ENCODE measurements around the gene TMEM98.
"Not testable (repeated sequence)": the region's sequence is repeated elsewhere in the genome, so short reads cannot be mapped to it uniquely, and the experiment has no call there.

TMEM98 gene

DNA sequence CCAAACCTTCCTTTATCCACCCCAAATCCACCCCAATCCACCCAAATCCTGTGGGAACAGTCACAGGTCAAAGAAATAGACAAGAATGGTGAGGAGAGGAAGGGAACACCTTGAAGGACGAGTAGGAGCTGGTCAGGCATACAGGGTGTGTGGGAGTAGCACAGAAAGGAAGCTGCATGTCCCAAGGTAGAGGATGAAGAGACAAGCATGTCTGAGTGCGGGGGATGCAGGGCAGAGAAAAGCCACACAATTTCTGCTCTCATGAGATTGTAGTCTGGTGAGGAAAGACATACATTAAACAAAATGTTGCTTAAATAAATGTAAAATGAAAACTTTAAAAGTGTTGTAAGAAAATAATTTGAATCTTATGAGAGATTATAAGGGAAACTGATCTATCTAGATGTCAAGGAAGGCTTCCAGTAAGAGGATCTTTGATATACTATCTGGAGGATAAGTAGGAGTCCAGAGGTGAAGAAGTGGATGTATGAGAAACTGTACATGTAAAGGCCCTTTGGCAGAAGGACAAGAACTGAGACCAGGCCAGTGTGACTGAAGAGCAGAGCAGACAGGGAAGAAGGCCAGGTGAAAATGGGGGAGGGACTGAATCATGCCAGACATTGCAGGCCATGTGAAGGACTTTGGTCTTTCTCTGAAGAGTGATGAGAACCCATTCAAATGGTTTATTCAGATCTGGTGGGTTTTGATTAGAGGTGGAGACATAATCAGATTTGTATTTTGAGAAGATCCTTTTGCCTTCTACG is 18.6 kb downstream of the TMEM98 start:
- peaks cover 3% of the 10 kb centered on the region for H3K27me3 Mint-ChIP-seq
- H3K36me3 Mint-ChIP-seq: no peaks in the 10 kb centered on the region
- no peaks in the 10 kb centered on the region for H3K4me1 Mint-ChIP-seq
- H3K9me3 Mint-ChIP-seq: no peaks in the 10 kb centered on the region
- H3K27ac Mint-ChIP-seq: no peak overlapping the region
- H3K4me3 Mint-ChIP-seq: no peak overlapping the region
- no peak for ATAC-seq

DNA sequence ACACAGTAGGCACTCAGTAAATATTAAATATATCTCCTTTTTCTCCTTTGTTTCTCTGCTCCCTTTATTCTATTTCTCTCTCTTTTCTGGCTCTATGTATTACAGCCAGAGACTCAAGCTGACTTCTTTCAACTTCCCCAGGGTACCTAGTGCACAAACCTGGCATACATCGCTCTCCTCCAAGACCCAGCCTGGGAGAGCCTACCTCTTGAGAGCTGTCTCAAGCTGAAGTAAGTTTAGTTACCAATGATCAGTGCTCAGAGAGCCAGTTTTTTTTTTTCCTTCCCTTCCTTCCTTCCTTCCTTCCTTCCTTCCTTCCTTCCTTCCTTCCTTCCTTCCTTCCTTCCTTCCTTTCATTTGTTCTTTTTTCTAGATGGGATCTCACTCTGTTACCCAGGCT is 19.8 kb downstream of the TMEM98 start:
- H3K36me3 Mint-ChIP-seq: no peaks in the 10 kb centered on the region
- no peak overlapping the region for H3K27ac Mint-ChIP-seq
- ATAC-seq: no peak
- H3K4me3 Mint-ChIP-seq: no peak overlapping the region
- no peaks in the 10 kb centered on the region for H3K4me1 Mint-ChIP-seq
- H3K9me3 Mint-ChIP-seq: no peaks in the 10 kb centered on the region
- H3K27me3 Mint-ChIP-seq: peaks cover 12% of the 10 kb centered on the region

DNA sequence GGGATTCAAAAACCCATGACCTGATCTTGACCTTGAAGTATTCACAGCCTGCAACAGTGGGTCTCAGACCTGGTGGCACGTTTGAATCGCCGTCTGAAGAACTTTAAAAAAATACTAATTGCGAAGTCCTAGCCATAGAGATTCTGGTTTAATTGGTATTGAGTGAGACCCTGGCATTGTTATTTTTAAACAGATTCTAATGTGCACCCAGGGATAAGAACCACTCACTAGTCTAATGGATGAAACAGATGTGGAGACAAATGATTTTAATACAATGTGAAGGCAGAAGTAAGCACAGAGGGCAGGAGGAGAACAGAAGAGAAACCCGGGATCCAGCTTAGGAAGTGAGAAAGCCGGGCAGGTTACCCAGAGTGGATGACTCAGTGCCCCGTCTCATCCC is 21.2 kb downstream of the TMEM98 start:
- Mint-ChIP-seq H3K36me3 (no peaks in the 10 kb centered on the region), H3K4me3 (no peak overlapping the region), H3K9me3 (no peaks in the 10 kb centered on the region), H3K4me1 (no peaks in the 10 kb centered on the region), H3K27me3 (peaks cover 12% of the 10 kb centered on the region), H3K27ac (no peak overlapping the region)
- ATAC-seq: no peak

DNA sequence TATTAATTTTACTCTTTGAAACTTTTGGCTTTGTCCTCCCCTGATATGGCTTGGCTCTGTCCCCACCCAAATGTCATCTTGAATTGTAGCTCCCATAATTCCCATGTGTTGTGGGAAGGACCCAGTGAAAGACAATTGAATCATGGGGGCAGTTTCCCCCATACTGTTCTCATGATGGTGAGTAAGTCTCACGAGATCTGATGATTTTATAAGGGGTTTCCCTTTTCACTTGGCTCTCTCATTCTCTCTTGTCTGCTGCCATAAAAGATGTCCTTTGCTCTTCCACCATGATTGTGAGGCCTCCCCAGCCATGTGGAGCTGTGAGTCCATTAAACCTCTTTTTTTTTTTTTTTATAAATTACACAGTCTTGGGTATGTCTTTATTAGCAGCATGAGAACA is 24.5 kb downstream of the TMEM98 start:
- not testable (repeated sequence) for ATAC-seq, H3K9me3 Mint-ChIP-seq, H3K4me1 Mint-ChIP-seq, H3K4me3 Mint-ChIP-seq, H3K27ac Mint-ChIP-seq, H3K36me3 Mint-ChIP-seq
- H3K27me3 Mint-ChIP-seq: peaks cover 12% of the 10 kb centered on the region

DNA sequence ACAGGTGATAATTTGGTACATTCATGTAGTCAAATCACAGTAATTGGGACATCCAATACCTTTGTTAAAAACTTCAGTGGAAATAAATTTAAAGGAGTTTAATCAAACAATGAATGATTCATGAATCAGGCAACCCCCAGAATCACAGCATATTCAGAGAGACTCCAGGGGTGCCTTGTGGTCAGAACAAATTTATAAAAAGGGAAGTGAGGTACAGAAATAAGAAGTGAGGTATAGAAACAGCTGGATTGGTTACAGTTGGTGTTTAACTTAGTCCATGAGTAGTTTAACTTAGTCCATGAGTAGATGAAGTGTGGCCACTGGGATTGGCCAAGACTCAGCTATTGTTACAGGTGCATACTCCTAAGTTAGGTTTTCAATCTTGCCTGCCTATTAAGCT is 25.1 kb downstream of the TMEM98 start:
- no peak for ATAC-seq
- Mint-ChIP-seq H3K9me3 (no peaks in the 10 kb centered on the region), H3K4me3 (no peak overlapping the region), H3K27ac (no peak overlapping the region), H3K27me3 (peaks cover 12% of the 10 kb centered on the region), H3K36me3 (no peaks in the 10 kb centered on the region), H3K4me1 (no peaks in the 10 kb centered on the region)

DNA sequence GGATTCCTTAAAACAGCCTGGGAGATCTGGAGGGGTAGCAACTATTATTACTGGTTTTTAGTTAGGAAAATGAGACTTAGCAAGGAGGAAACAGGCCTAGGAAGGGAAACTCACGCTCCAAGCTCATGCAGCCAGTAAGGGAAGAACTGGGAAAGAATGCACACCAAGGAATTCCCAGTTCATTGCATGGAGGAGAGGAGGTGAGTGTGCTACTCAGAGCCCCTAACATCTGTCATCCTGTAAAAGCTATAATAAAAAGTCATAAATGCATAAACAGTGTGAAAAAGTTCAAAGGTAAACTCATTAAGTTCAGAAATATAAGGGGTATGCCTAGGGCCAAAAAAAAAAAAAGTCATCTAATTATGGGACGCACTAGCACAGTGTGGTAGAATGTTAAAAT is 25.9 kb downstream of the TMEM98 start:
- Mint-ChIP-seq H3K36me3 (no peaks in the 10 kb centered on the region), H3K27ac (no peak overlapping the region), H3K4me1 (no peaks in the 10 kb centered on the region), H3K4me3 (no peak overlapping the region), H3K27me3 (peaks cover 16% of the 10 kb centered on the region), H3K9me3 (no peaks in the 10 kb centered on the region)
- no peak for ATAC-seq

DNA sequence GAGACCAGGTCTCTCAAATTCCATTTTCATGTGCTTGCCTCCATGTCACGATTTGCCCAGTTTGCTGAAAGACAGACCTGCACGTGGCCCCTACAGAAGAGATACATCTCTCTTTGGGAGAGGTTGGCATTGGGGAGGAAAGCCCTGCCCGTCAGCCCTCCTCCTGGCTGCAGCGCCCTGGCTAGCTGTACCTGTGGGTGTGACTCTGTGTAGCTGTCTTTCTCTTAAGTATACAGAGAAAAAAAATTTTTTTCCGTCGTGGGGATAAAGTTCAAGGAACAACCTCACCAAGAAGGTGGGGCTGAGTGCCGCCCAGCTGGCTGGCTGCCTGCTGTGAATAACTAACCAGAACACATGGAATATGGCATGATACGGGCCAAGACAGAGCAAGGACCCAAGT is 26.5 kb downstream of the TMEM98 start:
- no peak for ATAC-seq
- Mint-ChIP-seq H3K36me3 (no peaks in the 10 kb centered on the region), H3K4me3 (no peak overlapping the region), H3K9me3 (no peaks in the 10 kb centered on the region), H3K27ac (no peak overlapping the region), H3K27me3 (peaks cover 22% of the 10 kb centered on the region), H3K4me1 (no peaks in the 10 kb centered on the region)

DNA sequence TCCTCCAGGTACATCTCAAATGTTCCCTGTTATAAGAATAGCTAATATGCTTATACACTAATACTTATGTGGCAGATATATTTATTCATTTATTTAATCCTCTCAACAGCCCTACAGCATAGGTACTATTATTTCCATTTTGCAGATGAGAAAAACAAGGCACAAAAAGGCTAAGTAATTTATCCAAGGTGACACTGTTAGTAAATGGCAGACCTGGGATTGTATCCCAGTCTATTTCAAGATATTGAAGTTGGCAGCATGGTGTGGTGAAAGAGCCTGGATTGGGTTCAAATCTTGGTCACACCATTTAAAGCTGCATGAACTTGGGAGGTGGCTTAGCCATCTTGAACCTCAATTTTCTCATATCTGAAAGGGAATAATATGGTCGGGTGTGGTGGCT is 27.2 kb downstream of the TMEM98 start:
- no peak for ATAC-seq
- Mint-ChIP-seq H3K27me3 (peaks cover 29% of the 10 kb centered on the region), H3K27ac (no peak overlapping the region), H3K36me3 (no peaks in the 10 kb centered on the region), H3K9me3 (no peaks in the 10 kb centered on the region), H3K4me3 (no peak overlapping the region), H3K4me1 (no peaks in the 10 kb centered on the region)

DNA sequence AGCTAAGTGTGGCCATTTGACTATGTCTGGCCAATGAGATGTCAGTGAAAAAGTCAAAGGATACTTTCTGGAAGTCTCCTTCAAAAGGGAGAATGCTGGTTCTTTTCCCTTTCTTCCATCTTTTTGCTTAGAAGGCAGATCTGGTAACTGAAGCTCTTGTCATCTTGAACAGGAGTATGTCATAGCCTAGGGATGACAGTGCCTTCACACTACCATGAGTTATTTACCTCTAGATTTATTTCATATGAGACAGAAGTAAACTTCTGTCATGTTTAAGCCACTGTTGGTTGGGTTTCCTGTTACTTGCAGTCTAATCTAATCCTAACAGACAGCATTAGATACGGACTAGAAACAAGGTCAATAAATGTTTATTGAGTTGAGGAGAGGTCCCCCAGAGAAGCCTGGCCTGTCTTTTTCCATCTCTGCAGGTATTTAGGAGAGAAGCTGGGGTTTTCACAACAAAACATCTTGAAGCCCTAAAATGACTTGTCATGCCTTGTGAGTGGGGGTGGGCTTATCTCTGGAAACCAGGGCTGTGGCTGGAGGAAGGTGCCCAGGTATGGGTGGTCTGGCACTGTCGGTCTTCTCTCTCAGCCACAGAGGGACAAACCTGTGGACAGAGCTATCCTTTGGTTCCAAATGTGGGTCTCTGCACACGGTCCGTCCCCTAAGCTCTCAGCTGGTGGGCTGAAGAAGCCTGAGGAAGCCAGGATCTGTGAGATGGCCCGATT is 28.5 kb downstream of the TMEM98 start:
- Mint-ChIP-seq H3K9me3 (no peaks in the 10 kb centered on the region), H3K36me3 (no peaks in the 10 kb centered on the region), H3K4me1 (no peaks in the 10 kb centered on the region), H3K4me3 (no peak overlapping the region), H3K27ac (no peak overlapping the region), H3K27me3 (peaks cover 31% of the 10 kb centered on the region)
- ATAC-seq: no peak

DNA sequence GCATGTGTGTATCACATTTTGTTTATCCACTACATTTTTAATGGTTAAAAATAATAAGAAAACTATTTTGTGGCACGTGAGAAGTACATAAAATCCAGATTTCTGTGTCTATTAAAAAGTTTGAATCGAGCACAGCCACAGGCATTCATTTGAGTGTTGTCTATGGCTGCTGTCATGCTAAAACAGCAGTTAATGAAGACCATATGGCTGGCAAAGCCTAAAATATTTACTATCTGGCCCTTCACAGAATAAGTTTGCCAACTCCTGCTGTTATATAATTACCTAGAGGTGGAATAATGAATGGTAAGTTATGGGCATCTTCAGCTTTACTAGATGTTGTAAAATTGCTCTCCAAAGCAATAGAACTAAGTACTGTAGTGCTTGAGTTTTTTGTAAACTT is 30.5 kb downstream of the TMEM98 start:
- H3K36me3 Mint-ChIP-seq: no peaks in the 10 kb centered on the region
- H3K4me1 Mint-ChIP-seq: no peaks in the 10 kb centered on the region
- H3K27me3 Mint-ChIP-seq: peaks cover 35% of the 10 kb centered on the region
- H3K9me3 Mint-ChIP-seq: no peaks in the 10 kb centered on the region
- no peak overlapping the region for H3K27ac Mint-ChIP-seq
- H3K4me3 Mint-ChIP-seq: no peak overlapping the region
- ATAC-seq: no peak

DNA sequence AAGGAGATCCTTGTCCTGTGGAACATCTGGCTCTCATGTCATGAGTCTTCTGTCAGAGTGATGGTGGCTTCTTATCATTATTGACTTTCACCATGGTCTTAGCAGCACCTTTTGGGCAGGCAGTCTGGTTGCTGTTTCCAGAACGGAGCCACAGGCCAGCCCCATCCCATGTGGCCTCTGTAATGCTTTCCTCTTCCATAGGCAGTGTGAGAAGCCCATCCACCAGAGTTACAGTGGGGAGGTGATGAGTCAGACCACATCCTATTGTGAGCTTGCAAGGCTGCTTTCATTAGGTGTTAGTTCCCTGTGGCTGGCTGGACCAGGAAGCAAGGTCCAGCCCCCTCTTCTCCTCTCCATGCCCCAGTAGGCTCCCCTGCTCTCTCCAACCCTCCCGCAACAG is 32.9 kb downstream of the TMEM98 start:
- H3K27ac Mint-ChIP-seq: no peak overlapping the region

DNA sequence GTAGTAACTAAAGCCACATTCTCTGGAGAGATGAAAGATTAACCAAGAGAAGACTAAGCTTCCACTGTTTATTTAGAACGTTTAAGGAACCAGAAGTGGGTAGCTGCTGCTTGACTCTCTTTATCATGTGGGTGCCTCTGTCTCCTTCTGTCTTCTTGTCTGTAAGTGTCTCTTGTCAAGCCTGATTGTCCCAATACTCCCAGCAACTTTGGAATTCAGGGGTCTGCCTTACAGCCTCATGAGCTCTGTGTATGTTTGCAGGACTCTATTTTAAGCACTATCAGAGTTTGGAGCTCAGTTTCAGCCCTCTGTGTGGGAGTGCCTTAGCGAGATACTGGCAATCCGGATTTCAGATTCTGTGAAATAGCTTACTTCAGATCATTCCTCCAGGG is 34.4 kb downstream of the TMEM98 start:
- no peak for ATAC-seq

More for the DNA sequence above, 32.9 kb downstream of the TMEM98 start:
- H3K9me3 Mint-ChIP-seq: no peaks in the 10 kb centered on the region
- peaks cover 59% of the 10 kb centered on the region for H3K27me3 Mint-ChIP-seq
- peak; percentile 36 for ATAC-seq
- no peaks in the 10 kb centered on the region for H3K36me3 Mint-ChIP-seq
- no peaks in the 10 kb centered on the region for H3K4me1 Mint-ChIP-seq
- no peak overlapping the region for H3K4me3 Mint-ChIP-seq

DNA sequence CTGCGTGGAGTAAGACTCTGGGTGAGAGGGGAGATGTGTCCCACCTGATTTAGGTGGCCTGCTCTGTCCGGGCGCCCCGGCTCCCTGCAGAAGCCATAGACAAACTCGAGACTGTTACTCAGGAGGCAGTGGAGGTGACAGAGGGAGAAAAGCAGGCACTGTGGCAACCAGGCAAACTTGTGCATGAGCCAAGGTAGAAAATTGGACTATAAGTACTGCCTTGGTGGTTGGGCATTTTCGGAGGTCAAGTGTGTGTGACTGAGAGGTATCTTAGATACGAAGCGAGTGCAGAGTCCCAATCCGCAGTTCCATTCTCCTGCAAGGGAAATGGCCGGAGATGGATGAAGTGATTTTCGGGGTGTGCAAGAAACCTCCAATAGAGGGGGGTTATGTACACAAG is 36.6 kb downstream of the TMEM98 start:
- Mint-ChIP-seq H3K36me3 (no peaks in the 10 kb centered on the region), H3K27ac (no peak overlapping the region), H3K9me3 (peaks cover 6% of the 10 kb centered on the region), H3K27me3 (peaks cover 55% of the 10 kb centered on the region), H3K4me1 (no peaks in the 10 kb centered on the region), H3K4me3 (no peak overlapping the region)
- ATAC-seq: no peak

More for the DNA sequence above, 34.4 kb downstream of the TMEM98 start:
- Mint-ChIP-seq H3K27ac (no peak overlapping the region), H3K4me3 (no peak overlapping the region), H3K4me1 (no peaks in the 10 kb centered on the region), H3K27me3 (peaks cover 66% of the 10 kb centered on the region), H3K36me3 (no peaks in the 10 kb centered on the region), H3K9me3 (no peaks in the 10 kb centered on the region)

DNA sequence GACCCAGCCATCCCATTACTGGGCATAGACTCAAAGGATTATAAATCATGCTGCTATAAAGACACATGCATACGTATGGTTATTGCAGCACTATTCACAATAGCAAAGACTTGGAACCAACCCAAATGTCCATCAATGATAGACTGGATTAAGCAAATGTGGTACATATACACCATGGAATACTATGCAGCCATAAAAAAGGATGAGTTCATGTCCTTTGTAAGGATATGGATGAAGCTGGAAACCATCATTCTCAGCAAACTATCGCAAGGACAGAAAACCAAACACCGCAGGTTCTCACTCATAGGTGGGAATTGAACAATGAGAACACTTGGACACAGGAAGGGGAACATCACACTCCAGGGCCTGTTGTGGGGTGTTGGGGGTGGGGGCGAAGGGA is 41.3 kb downstream of the TMEM98 start:
- not testable (repeated sequence) for H3K4me1 Mint-ChIP-seq, H3K36me3 Mint-ChIP-seq, ATAC-seq, H3K27ac Mint-ChIP-seq, H3K4me3 Mint-ChIP-seq
- Mint-ChIP-seq H3K27me3 (peaks cover 32% of the 10 kb centered on the region), H3K9me3 (peaks cover 12% of the 10 kb centered on the region)

DNA sequence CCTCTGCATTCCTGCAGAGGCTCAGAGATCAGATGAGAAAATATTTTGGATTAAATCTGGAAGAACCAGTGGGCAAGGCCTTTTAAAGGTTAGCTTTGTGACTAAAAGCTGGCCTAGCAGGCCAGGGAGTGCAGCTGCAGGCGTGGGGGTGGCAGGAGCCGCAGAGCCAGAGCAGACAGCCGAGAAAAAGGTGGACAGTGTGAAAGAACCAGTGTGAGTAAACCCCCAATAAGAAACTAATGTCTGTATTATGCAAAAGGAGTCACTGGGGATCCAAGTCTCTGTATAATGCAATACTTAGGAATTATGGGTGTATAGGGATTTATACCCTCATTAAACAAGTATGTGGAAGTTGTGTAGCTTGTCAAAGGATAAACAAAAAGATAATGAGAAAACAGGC is 42.3 kb downstream of the TMEM98 start:
- H3K4me3 Mint-ChIP-seq: no peak overlapping the region
- no peak for ATAC-seq
- H3K36me3 Mint-ChIP-seq: no peaks in the 10 kb centered on the region
- H3K9me3 Mint-ChIP-seq: peaks cover 12% of the 10 kb centered on the region
- peaks cover 21% of the 10 kb centered on the region for H3K27me3 Mint-ChIP-seq
- no peaks in the 10 kb centered on the region for H3K4me1 Mint-ChIP-seq
- H3K27ac Mint-ChIP-seq: no peak overlapping the region

DNA sequence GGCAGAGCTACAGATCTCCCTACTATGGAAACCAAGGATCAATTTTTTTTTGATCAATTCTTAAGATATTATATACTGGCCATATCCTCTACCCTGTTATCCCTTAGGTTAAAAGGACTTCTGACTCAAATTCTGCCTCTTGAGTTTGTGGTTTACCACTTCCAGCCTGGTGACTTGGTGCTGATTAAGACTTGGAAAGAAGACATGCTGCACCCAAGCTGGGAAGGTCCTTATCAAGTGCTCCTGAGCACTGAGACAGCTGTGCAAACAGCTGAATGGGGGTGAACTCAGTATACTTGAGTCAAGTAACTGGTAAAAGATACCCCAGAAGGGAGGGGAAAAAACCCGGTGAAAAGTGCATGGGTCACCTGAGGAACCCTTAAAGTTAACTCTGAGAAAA is 43.2 kb downstream of the TMEM98 start:
- H3K27ac Mint-ChIP-seq: no peak overlapping the region
- no peaks in the 10 kb centered on the region for H3K4me1 Mint-ChIP-seq
- H3K9me3 Mint-ChIP-seq: peaks cover 12% of the 10 kb centered on the region
- peaks cover 12% of the 10 kb centered on the region for H3K27me3 Mint-ChIP-seq
- no peaks in the 10 kb centered on the region for H3K36me3 Mint-ChIP-seq
- ATAC-seq: no peak
- H3K4me3 Mint-ChIP-seq: no peak overlapping the region
